ENCODE results near the gene DYNC1I2. TPM values are rescaled to one million over a fixed set of nuclear protein-coding genes. Genes with fewer than 3 reads are reported as not detected.

DYNC1I2 gene
- total RNA-seq, 1 experiment from 2014 or later: 67.1 TPM

DNA sequence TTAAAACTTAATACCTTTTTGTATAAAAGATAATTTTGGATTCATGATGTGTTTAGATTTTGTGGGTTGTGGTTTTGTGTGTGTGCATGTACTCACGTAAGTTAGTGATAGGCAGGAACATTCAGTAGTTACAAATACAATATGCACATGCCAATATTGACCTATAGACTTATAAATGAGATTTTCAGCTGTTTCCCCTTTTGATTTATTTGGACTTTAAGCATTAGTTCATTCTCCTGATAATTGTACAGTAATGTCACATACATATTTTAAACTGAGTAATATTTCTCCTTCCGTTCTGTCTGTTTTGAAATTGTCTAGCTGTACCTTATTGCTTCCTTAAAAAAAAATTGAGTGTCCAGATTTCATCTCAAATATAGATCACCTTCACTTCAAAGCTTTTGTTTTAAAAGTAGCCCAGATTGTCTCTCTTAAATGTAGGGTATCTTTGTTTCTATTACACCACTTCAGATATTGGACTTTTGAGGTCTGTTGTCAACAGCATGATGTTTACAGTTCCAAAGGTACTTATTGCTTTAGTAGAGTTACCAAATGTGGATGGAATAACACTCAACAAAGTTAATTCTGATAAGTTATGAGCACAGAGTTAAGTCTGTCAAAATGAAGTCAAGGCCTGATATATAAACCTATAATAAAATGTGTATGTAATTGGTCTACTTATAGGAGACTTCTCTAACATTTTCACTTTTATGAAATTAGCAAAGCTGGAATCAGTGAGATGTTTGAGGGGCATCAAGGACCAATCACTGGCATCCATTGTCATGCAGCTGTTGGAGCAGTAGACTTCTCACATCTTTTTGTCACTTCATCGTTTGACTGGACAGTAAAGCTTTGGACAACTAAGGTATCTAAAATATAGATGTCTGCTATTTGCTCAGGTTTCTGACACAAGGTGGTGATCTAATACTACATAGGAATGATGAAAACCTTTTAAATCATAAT lies 42.0 kb downstream of the DYNC1I2 start:
- BruUV-seq (replicated peaks): no TSS peak
- peaks cover 21% of the 10 kb centered on the region for H3K36me3 Mint-ChIP-seq (ENCODE audit: insufficient read depth, unreplicated experiment)
- H3K27ac Mint-ChIP-seq (ENCODE audit: unreplicated experiment): no peak overlapping the region
- H3K4me1 Mint-ChIP-seq (ENCODE audit: low read depth, unreplicated experiment): no peaks in the 10 kb centered on the region
- DNase-seq: no peak
- intact Hi-C loops (cut with micrococcal nuclease; ENCODE audit: unreplicated experiment): no loop called here
- CTCF ChIA-PET: no interaction called here
- TF ChIP-seq, protein P1, sequence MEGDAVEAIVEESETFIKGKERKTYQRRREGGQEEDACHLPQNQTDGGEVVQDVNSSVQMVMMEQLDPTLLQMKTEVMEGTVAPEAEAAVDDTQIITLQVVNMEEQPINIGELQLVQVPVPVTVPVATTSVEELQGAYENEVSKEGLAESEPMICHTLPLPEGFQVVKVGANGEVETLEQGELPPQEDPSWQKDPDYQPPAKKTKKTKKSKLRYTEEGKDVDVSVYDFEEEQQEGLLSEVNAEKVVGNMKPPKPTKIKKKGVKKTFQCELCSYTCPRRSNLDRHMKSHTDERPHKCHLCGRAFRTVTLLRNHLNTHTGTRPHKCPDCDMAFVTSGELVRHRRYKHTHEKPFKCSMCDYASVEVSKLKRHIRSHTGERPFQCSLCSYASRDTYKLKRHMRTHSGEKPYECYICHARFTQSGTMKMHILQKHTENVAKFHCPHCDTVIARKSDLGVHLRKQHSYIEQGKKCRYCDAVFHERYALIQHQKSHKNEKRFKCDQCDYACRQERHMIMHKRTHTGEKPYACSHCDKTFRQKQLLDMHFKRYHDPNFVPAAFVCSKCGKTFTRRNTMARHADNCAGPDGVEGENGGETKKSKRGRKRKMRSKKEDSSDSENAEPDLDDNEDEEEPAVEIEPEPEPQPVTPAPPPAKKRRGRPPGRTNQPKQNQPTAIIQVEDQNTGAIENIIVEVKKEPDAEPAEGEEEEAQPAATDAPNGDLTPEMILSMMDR (IDR thresholded peaks at IDR 0.05; ENCODE audit: unreplicated experiment): no peak
- H3K27me3 Mint-ChIP-seq (ENCODE audit: unreplicated experiment): no peaks in the 10 kb centered on the region
- no peaks in the 10 kb centered on the region for H3K9me3 Mint-ChIP-seq (ENCODE audit: low read depth, unreplicated experiment)
- no peak overlapping the region for H3K4me3 Mint-ChIP-seq (ENCODE audit: low read depth, unreplicated experiment)

DNA sequence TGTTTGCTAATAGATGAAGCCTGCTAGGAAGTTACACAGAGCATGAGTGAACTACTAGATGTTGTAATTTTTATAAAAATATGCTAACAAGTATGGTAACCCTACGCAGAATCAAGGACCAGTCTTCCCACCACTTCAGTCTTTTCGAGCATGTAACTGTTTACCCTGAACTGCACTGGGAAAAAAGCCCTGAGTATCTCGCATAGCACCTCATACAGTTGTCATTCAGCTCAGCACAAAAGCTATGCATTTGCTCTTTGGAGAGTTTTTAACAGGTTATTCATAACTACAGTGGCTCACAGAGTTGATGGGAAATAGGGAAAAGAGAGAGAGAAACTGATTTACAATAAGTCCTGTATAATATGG lies 42.7 kb downstream of the DYNC1I2 start:
- CTCF ChIA-PET: no interaction called here
- DNase-seq: no peak
- TF ChIP-seq, protein P1 (IDR thresholded peaks at IDR 0.05; ENCODE audit: unreplicated experiment): no peak
- BruUV-seq (replicated peaks): no TSS peak
- Mint-ChIP-seq H3K27me3 (ENCODE audit: unreplicated experiment) (no peaks in the 10 kb centered on the region), H3K4me1 (ENCODE audit: low read depth, unreplicated experiment) (peaks cover 4% of the 10 kb centered on the region), H3K9me3 (ENCODE audit: low read depth, unreplicated experiment) (no peaks in the 10 kb centered on the region), H3K27ac (ENCODE audit: unreplicated experiment) (no peak overlapping the region), H3K4me3 (ENCODE audit: low read depth, unreplicated experiment) (no peak overlapping the region), H3K36me3 (ENCODE audit: insufficient read depth, unreplicated experiment) (peaks cover 21% of the 10 kb centered on the region)
- intact Hi-C loops (cut with micrococcal nuclease; ENCODE audit: unreplicated experiment): no loop called here

DNA sequence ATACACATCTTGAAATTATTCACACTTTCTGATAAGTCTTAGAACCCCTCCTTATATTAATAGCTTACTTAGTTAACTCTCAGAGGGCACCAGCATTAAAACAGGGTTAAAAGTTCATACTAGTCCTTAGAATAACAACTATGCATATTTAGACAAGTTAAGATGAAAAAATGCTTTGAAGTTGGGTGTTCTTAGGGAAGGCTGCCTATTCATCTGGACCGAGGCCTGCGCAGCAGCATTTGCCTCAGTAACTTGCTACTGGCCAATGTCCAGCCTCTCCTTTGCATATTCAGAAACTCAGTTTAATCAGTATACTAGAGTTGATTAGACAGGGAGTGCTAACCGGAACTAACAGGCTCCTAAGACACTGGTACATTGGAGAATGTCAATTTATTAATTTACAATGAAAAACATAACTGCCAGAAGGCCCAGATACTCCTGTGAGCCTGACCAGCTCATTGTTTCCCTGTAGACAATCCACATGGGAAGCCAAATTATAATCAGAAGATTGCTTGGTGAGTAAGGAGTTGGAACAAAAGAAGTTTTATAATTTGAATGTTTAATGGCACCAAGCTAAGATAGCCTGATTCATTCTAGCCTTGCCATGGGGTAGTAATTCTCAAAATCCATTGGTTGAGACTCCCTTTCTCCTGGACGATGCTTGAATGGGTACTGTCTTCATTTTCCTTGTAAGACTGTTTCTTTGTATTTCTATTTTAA lies 48.9 kb downstream of the DYNC1I2 start:
- CTCF ChIA-PET: interaction anchor here (0.6 kb wide), 1 partner anchor 392 kb away, joined by 13 read pairs; no protein-coding TSS in a partner anchor
- H3K4me1 Mint-ChIP-seq (ENCODE audit: low read depth, unreplicated experiment): peaks cover 10% of the 10 kb centered on the region
- TF ChIP-seq, protein P1 (IDR thresholded peaks at IDR 0.05; ENCODE audit: unreplicated experiment): no peak
- intact Hi-C loops (cut with micrococcal nuclease; ENCODE audit: unreplicated experiment): loop anchor here (5.0 kb wide), 1 partner anchor 34 kb away; no protein-coding TSS in a partner anchor
- H3K27me3 Mint-ChIP-seq (ENCODE audit: unreplicated experiment): no peaks in the 10 kb centered on the region
- BruUV-seq (replicated peaks): no TSS peak
- DNase-seq: no peak
- H3K36me3 Mint-ChIP-seq (ENCODE audit: insufficient read depth, unreplicated experiment): peaks cover 14% of the 10 kb centered on the region
- no peak overlapping the region for H3K27ac Mint-ChIP-seq (ENCODE audit: unreplicated experiment)
- no peaks in the 10 kb centered on the region for H3K9me3 Mint-ChIP-seq (ENCODE audit: low read depth, unreplicated experiment)
- no peak overlapping the region for H3K4me3 Mint-ChIP-seq (ENCODE audit: low read depth, unreplicated experiment)

DNA sequence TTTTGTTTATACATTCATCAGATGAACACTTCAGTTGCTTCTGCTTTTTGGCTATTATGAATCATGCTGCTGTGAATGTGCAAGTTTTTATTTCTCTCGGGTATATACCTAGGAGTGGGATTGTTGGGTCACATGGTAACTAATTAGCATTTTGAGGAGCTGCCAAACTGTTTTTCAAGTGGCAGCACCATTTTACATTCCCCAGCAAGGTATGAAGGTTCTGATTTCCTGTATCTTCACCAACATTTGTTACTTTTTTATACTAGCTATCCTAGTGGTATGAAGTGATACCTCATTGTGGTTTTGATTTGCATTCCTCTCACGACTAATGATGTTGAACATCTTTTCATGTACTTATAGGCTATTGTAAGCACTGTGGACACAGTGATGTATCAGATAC lies 53.9 kb downstream of the DYNC1I2 start:
- TF ChIP-seq, protein P1 (IDR thresholded peaks at IDR 0.05; ENCODE audit: unreplicated experiment): no peak
- no peaks in the 10 kb centered on the region for H3K4me1 Mint-ChIP-seq (ENCODE audit: low read depth, unreplicated experiment)
- no peak for DNase-seq
- no peak overlapping the region for H3K4me3 Mint-ChIP-seq (ENCODE audit: low read depth, unreplicated experiment)
- intact Hi-C loops (cut with micrococcal nuclease; ENCODE audit: unreplicated experiment): no loop called here
- H3K27me3 Mint-ChIP-seq (ENCODE audit: unreplicated experiment): no peaks in the 10 kb centered on the region
- no TSS peak for BruUV-seq (replicated peaks)
- H3K36me3 Mint-ChIP-seq (ENCODE audit: insufficient read depth, unreplicated experiment): peaks cover 8% of the 10 kb centered on the region
- H3K9me3 Mint-ChIP-seq (ENCODE audit: low read depth, unreplicated experiment): no peaks in the 10 kb centered on the region
- no peak overlapping the region for H3K27ac Mint-ChIP-seq (ENCODE audit: unreplicated experiment)
- CTCF ChIA-PET: no interaction called here
